HS-5 (cell line): ENCODE results near the gene NKX2-2.

Experiments
- DNase-seq: peaks from one replicate; pipeline ENCODE4 v3.0.0-alpha.2; 2012; ENCODE audit warnings: low read depth

The NKX2-2 gene

GRCh38 chr20:21521596-21522480 is 8.0 kb upstream of the NKX2-2 start:
- DNase-seq = no peak

GRCh38 chr20:21520702-21521595 is 7.1 kb upstream of the NKX2-2 start:
- DNase-seq = no peak

- no peak for DNase-seq
Observed at GRCh38 chr20:21519136-21519584, 5.3 kb upstream of the NKX2-2 start.

GRCh38 chr20:21518292-21518991 is 4.6 kb upstream of the NKX2-2 start:
- DNase-seq = no peak

GRCh38 chr20:21517566-21518277 is 3.9 kb upstream of the NKX2-2 start:
- DNase-seq = no peak

GRCh38 chr20:21516861-21517565 is 3.1 kb upstream of the NKX2-2 start:
- DNase-seq = no peak

- no peak for DNase-seq
Observed at GRCh38 chr20:21516180-21516567, 2.3 kb upstream of the NKX2-2 start.

- no peak for DNase-seq
Observed at GRCh38 chr20:21515300-21516179, 1.7 kb upstream of the NKX2-2 start.

GRCh38 chr20:21514553-21515251 is 838 bp upstream of the NKX2-2 start:
- DNase-seq = no peak

- DNase-seq = no peak
Observed at GRCh38 chr20:21513181-21513663, 642 bp downstream of the NKX2-2 start.

- DNase-seq = no peak
Observed at GRCh38 chr20:21512634-21513180, 1.2 kb downstream of the NKX2-2 start.

GRCh38 chr20:21511850-21512633 is 1.8 kb downstream of the NKX2-2 start:
- no peak for DNase-seq

- no peak for DNase-seq
Observed at GRCh38 chr20:21511485-21511849, 2.4 kb downstream of the NKX2-2 start.

- no peak for DNase-seq
Observed at GRCh38 chr20:21510414-21511384, 3.2 kb downstream of the NKX2-2 start.

- no peak for DNase-seq
Observed at GRCh38 chr20:21509597-21510371, 4.1 kb downstream of the NKX2-2 start.

- DNase-seq = no peak
Observed at GRCh38 chr20:21509079-21509596, 4.7 kb downstream of the NKX2-2 start.
